Measurements from ENCODE around the gene VPS37C. TPM values are rescaled to one million over a fixed set of nuclear protein-coding genes. Genes with fewer than 3 reads are reported as not detected.

The VPS37C gene
- total RNA-seq, 4 donors from 2014 or later = 11.8 to 22.2 (median 13.6) TPM

DNA sequence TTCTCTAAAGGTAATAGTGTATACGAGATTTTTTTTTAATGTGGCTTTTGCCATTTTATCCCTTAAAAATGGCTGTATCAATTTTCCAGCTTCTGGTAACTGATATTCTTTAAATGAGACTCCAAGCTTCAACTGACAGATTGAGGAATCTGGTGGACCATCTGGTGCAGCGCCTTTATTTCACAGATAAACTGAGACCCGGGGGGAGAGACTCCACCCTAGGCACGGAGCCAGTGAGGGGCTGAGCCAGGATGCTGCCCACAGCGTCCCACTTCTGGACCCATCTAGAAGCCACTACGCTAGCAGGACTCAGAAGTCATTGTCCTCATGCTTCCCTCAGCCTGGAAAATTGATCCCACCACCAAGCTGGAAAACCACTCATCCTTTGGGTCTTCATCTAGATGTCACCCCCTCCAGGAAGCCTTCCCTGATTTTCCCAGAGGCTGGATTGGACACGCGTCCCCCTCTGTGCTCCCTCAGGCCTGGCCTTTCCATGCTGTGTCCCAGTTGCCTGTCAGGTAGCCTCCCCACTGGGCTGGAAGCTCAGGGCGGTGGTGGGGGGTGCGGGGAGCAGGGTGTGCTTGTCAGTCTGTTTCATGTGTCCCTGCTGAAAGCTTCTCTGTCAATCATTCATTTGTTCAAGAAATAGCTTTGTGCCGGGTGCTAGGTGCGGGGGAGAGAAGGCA, 71.3 kb downstream of the VPS37C start:
- WGBS, 2 donors = 76 to 85% methylated on average over 11 to 12 of the region's 12 CpGs

DNA sequence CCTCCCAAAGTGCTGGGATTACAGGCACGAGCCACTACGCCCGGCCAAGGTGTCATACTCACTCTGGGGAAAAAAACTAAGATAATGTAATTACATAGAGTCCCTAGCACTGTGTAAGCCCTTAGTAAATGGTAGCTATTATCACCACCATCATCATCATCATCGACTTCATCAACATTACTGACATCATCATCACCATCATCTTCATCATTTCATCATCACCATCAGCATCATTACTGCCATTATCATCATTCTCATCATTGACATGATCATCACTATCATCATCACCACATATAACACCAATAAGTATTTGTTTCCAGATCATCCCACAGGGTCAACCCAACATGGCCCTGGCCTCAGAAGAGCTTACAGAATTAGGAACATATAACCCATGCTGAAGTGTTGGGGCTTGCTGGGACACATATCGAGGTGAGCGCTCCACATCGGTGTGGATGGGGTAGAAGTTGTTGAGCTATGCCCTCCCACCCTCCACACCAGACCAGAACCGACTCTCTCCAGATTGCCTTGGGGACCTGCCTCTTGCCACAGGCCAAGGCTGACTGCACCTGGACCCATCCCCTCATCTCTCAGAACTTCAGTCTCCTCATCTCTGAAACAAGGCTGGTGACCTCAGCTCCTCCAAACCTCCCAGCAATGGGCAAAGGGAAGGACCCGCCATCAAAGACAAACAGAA, 73.7 kb downstream of the VPS37C start:
- TF ChIP-seq POLR2A (IDR thresholded peaks at IDR 0.05) (no peak), EP300 (IDR thresholded peaks at IDR 0.05) (no peak)
- TF ChIP-seq, protein P1, sequence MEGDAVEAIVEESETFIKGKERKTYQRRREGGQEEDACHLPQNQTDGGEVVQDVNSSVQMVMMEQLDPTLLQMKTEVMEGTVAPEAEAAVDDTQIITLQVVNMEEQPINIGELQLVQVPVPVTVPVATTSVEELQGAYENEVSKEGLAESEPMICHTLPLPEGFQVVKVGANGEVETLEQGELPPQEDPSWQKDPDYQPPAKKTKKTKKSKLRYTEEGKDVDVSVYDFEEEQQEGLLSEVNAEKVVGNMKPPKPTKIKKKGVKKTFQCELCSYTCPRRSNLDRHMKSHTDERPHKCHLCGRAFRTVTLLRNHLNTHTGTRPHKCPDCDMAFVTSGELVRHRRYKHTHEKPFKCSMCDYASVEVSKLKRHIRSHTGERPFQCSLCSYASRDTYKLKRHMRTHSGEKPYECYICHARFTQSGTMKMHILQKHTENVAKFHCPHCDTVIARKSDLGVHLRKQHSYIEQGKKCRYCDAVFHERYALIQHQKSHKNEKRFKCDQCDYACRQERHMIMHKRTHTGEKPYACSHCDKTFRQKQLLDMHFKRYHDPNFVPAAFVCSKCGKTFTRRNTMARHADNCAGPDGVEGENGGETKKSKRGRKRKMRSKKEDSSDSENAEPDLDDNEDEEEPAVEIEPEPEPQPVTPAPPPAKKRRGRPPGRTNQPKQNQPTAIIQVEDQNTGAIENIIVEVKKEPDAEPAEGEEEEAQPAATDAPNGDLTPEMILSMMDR (IDR thresholded peaks at IDR 0.05) = no peak
- no peak for DNase-seq (ENCODE audit: low spot score in 2 of 2)
- Histone ChIP-seq H3K27me3 (no peaks in the 10 kb centered on the region), H3K27ac (no peak overlapping the region), H3K4me1 (no peaks in the 10 kb centered on the region), H3K9me3 (no peaks in the 10 kb centered on the region), H3K4me3 (no peak overlapping the region), H3K36me3 (no peaks in the 10 kb centered on the region)
- WGBS, 2 donors = 92% methylated on average over 9 of the region's 9 CpGs

More for the DNA sequence above, 71.3 kb downstream of the VPS37C start:
- no peak for TF ChIP-seq POLR2A (IDR thresholded peaks at IDR 0.05)
- no peak for TF ChIP-seq EP300 (IDR thresholded peaks at IDR 0.05)
- TF ChIP-seq, protein P1 (IDR thresholded peaks at IDR 0.05) = no peak
- DNase-seq (ENCODE audit: low spot score in 2 of 2) = no peak
- Histone ChIP-seq H3K36me3 (no peaks in the 10 kb centered on the region), H3K9me3 (peaks cover 0 to 13% (median 0%) of the 10 kb centered on the region in 4 donors), H3K4me3 (no peak overlapping the region), H3K4me1 (no peaks in the 10 kb centered on the region), H3K27me3 (no peaks in the 10 kb centered on the region), H3K27ac (no peak overlapping the region)

DNA sequence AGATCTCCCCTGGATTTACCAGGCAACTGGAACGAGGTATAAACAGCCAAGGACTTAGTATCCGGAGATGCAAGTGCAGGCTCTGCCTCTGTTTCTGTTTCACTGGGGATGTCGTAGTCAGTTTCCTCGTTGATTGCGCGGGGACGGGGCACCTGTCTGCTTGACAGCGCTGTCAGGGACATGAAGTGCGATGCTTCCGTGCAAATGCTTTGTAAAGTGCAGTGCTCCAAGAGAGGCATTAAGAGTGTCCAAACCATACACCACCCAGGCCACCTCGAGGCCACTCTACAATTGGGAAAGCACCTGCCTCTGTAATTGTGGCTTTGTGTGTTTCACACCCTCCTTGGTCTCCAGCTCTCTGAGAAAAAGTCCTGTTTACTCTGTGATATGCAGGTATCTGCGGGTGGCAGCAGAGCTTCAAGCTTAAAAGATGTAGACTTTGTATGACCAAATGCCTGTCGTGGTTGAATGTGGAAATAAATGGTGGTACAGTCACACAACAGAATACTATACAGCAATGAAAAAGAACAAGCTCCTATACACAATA, 77.6 kb downstream of the VPS37C start:
- no peak for DNase-seq (ENCODE audit: low spot score in 2 of 2)
- H3K4me1 ChIP-seq = no peaks in the 10 kb centered on the region

DNA sequence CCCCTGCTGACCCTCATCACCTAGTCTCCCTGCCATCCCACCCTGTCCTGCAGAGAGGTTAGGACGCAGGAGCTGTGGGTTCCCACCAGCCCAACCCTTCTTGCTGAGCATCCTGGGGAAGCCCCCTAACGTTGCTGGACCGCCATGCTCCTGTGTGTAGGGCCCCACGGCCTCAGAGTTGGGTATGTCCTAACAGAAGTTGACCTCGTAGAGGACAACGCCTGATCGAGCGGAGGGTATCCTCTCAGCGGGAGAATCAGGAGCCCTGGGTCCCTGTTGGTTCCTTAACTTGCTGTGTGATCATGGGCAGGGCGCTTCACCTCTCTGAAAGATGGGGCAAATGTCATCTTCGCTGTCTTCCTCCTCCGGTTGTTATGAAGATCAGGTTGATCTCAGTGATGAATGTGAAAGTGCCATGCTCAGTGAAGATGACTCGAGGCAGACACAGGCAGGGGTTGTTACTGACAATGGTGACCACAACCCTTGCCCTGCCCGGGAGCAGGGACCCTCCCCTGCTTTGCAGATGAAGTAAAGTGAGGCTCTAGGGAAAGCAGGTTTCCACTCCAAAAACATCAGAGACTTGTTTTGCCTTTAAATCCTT, 78.2 kb downstream of the VPS37C start:
- WGBS, 2 donors = 76 to 77% methylated on average over 14 of the region's 14 CpGs
- TF ChIP-seq, protein P1 (IDR thresholded peaks at IDR 0.05) = no peak
- TF ChIP-seq POLR2A (IDR thresholded peaks at IDR 0.05) (no peak), EP300 (IDR thresholded peaks at IDR 0.05) (no peak)
- Histone ChIP-seq H3K4me1 (no peaks in the 10 kb centered on the region), H3K9me3 (no peaks in the 10 kb centered on the region), H3K27ac (peak overlapping the region in 1 of 4 donors; percentile 40), H3K4me3 (no peak overlapping the region), H3K36me3 (no peaks in the 10 kb centered on the region), H3K27me3 (no peaks in the 10 kb centered on the region)
- no peak for DNase-seq (ENCODE audit: low spot score in 2 of 2)

More for the DNA sequence above, 77.6 kb downstream of the VPS37C start:
- Histone ChIP-seq H3K4me3 (no peak overlapping the region), H3K27me3 (no peaks in the 10 kb centered on the region), H3K27ac (peak overlapping the region in 1 of 4 donors; percentile 40), H3K9me3 (no peaks in the 10 kb centered on the region), H3K36me3 (no peaks in the 10 kb centered on the region)
- WGBS, 2 donors = 80 to 81% methylated on average over 13 of the region's 13 CpGs
- no peak for TF ChIP-seq POLR2A (IDR thresholded peaks at IDR 0.05)
- no peak for TF ChIP-seq EP300 (IDR thresholded peaks at IDR 0.05)
- TF ChIP-seq, protein P1 (IDR thresholded peaks at IDR 0.05) = no peak

All from tibial nerve (tissue), 4 donors.